Retinal pigment epithelial cell (primary cell): Measurements from ENCODE around the gene NIPAL3.
A peak's percentile ranks its signal among the peaks of the same experiment; 100 is the strongest.

Source experiments
- DNase-seq: peaks from one replicate; pipeline ENCODE4 v3.0.0-alpha.2; 2010; ENCODE audit warnings: low read depth
- H3K4me3 ChIP-seq: 2 replicates; pipeline ENCODE4 v1.5.1; 2011; ENCODE audit warnings: mild to moderate bottlenecking, low read length, control low read depth, moderate library complexity
- TF ChIP-seq, protein P1 (sequence below): conservative IDR thresholded peaks from 2 replicates; pipeline ENCODE4 v1.5.1; 2011; ENCODE audit warnings: low read depth, low read length, control low read depth, inconsistent platforms

The NIPAL3 gene

DNA sequence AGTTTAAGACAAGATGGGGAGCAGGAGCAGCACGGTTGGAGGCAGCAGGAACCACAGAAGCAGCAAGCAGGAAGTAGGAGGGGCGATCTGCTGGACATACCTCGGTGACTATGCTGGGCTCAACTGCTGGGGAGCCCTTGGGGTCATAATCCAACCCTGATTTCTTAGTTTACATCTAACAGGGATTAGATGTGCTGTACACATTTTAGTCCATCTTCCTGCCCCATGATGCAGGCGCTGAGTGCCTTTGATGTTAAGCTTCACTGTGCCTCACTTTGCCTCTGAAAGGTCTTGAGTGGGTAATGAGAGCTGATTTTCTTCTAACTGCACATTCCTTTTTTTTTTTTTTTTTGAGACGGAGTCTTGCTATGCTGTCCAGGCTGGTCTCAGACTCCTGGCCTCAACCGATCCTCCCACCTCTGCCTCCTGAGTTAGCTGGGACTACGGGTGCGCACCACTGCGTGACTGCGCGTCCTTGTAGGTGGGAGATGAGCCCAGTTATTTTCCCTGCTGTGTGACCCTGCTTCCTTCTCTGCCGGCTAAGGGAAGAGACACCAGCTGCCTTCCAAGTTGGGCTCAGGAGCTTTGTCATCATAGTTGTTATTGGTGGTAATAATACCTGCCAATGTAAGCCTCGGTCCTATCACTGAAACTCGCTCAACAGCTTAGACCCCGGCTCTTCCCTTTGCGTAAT lies 85.9 kb downstream of the NIPAL3 start:
- TF ChIP-seq, protein P1, sequence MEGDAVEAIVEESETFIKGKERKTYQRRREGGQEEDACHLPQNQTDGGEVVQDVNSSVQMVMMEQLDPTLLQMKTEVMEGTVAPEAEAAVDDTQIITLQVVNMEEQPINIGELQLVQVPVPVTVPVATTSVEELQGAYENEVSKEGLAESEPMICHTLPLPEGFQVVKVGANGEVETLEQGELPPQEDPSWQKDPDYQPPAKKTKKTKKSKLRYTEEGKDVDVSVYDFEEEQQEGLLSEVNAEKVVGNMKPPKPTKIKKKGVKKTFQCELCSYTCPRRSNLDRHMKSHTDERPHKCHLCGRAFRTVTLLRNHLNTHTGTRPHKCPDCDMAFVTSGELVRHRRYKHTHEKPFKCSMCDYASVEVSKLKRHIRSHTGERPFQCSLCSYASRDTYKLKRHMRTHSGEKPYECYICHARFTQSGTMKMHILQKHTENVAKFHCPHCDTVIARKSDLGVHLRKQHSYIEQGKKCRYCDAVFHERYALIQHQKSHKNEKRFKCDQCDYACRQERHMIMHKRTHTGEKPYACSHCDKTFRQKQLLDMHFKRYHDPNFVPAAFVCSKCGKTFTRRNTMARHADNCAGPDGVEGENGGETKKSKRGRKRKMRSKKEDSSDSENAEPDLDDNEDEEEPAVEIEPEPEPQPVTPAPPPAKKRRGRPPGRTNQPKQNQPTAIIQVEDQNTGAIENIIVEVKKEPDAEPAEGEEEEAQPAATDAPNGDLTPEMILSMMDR: no peak
- no peak for DNase-seq
- H3K4me3 ChIP-seq: peak overlapping the region; percentile 77

GRCh38 chr1:24502065-24502708 lies 86.6 kb downstream of the NIPAL3 start:
- TF ChIP-seq, protein P1: no peak
- no peak for DNase-seq

GRCh38 chr1:24502709-24503058 lies 87.1 kb downstream of the NIPAL3 start, which contains the start of gene RCAN3:
RCAN3 (plus strand) TSS chr1:24502836; CDS start chr1:24514373, 11,537 bp downstream.
- TF ChIP-seq, protein P1: no peak

More at GRCh38 chr1:24502065-24502708, 86.6 kb downstream of the NIPAL3 start:
- peak overlapping the region; percentile 77 for H3K4me3 ChIP-seq

DNA sequence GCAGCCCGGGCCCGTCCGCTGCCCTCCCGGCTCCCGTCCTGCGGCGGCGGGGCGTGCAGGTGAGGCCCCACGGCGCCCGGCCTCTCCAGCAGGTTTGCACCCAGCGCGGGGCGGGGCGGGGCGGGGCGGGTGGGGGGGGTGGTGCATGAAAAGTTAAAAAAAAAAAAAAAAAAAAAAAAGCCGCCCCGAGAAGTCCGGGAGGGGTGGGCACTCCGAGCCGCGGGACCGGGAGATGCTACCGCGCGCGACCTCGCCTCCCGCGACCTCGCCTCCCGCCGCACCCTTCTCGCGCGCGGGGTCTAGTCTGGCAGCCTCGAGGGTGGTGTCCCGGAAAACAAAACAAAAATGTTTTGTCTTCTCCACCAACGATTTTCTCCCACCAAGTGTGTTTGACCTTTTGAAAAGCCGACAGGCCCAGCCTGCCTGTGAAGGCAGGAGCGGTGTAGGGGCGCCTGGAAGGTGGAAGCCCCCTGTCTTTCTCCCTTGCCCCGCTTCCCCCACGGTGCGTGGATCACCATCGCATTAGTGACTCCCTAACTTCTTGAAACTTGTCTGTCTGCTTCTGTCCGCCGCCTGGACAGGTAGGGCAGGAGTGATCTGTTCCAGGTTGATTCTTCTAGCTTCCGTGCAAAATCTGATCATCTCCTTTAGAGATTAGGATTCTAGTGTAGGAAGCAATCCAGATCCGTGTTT lies 87.6 kb downstream of the NIPAL3 start:
- no peak for DNase-seq
- TF ChIP-seq, protein P1: no peak
- H3K4me3 ChIP-seq: peak overlapping the region; percentile 77

More at GRCh38 chr1:24502709-24503058, 87.1 kb downstream of the NIPAL3 start, which contains the start of gene RCAN3:
- DNase-seq: peak; percentile 31
- H3K4me3 ChIP-seq: peak within 1 kb of the TSS; percentile 77

GRCh38 chr1:24503870-24504523 lies 88.4 kb downstream of the NIPAL3 start:
- TF ChIP-seq, protein P1: no peak
- no peak overlapping the region for H3K4me3 ChIP-seq
- no peak for DNase-seq

- H3K4me3 ChIP-seq: no peak overlapping the region
- TF ChIP-seq, protein P1: no peak
- no peak for DNase-seq
These were observed 89.0 kb downstream of the NIPAL3 start for GRCh38 chr1:24504560-24504959.
